Cardiac muscle cell (in vitro differentiated cells and primary cell): Measurements from ENCODE around the gene C20orf204. TPM values are rescaled to one million over a fixed set of nuclear protein-coding genes. Genes with fewer than 3 reads are reported as not detected.
A peak's percentile ranks its signal among the peaks of the same experiment; 100 is the strongest.

Source experiments
- DNase-seq, 2 donors: peaks; one replicate each; pipeline versions ENCODE4 v3.0.0 to v3.0.0-alpha.2; 2010 to 2017; ENCODE audit warnings: low read depth in 1 of 2, low spot score in 1 of 2
- H3K27ac ChIP-seq: fragments of 200-600 bp; sonication (generic); 2 replicates; pipeline ENCODE4 v1.5.1; 2016
- H3K27me3 ChIP-seq: fragments of 200-600 bp; sonication (generic); 2 replicates; pipeline ENCODE4 v1.6.0; 2016; ENCODE audit warnings: control low read depth
- H3K36me3 ChIP-seq: fragments of 200-600 bp; sonication (generic); 2 replicates; pipeline ENCODE4 v1.5.1; 2016; ENCODE audit warnings: control low read depth
- H3K4me1 ChIP-seq: fragments of 200-600 bp; sonication (generic); 2 replicates; pipeline ENCODE4 v1.8.1; 2017; ENCODE audit warnings: low read depth, mild to moderate bottlenecking, mixed run types
- H3K4me3 ChIP-seq: fragments of 200-600 bp; sonication (generic); 2 replicates; pipeline ENCODE4 v1.5.1; 2016; ENCODE audit warnings: mild to moderate bottlenecking
- H3K9me3 ChIP-seq: fragments of 200-600 bp; sonication (generic); 2 replicates; pipeline ENCODE4 v1.5.1; 2017; ENCODE audit warnings: low read depth, mild to moderate bottlenecking, control low read depth
- polyA plus RNA-seq: library from polyadenylated mRNA; unstranded; fragments of >200 nt; fragmentation: Nextera tagmentation; extraction: Ambion mirVana; gene quantifications from 2 replicates; pipeline ENCODE4 v1.2.1, GENCODE V29; 2016
- total RNA-seq: library from RNA; depleted of rRNA; stranded (reverse); fragments of >200 nt; gene quantifications from 2 replicates; pipeline ENCODE4 v1.2.3, GENCODE V29; 2016
- TF ChIP-seq, protein P1 (sequence below): IDR thresholded peaks from 2 replicates; pipeline ENCODE4 v1.5.1; 2012; ENCODE audit warnings: low read depth, mild to moderate bottlenecking, low read length

C20orf204 gene
- total and polyA plus RNA-seq, 2 experiments from 2014 or later: 0.76 to 2.2 TPM

DNA sequence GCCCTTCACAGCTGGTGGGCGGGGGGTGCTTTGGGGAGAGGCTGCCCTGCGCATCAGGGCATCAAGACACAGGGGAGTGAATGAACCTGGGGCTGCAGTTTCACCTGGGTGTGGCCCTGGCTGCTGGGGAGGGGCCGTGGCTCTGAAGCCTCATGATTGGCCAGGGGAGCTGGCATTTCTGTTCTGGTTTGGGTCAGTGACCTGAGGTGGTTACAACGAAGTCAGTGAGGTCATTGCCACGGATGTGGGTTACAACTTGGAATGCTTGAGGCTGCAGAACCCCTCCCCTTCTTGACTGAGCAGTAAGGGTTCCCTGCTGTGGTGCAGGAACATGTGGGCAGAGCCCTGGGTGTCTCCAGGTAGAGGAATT, 30.0 kb downstream of the C20orf204 start:
- H3K4me1 ChIP-seq: peaks cover 10% of the 10 kb centered on the region
- no peak overlapping the region for H3K4me3 ChIP-seq
- peaks cover 2% of the 10 kb centered on the region for H3K36me3 ChIP-seq
- DNase-seq: peak in 1 of 2 donors; percentile 78
- H3K27me3 ChIP-seq: no peaks in the 10 kb centered on the region
- TF ChIP-seq, protein P1, sequence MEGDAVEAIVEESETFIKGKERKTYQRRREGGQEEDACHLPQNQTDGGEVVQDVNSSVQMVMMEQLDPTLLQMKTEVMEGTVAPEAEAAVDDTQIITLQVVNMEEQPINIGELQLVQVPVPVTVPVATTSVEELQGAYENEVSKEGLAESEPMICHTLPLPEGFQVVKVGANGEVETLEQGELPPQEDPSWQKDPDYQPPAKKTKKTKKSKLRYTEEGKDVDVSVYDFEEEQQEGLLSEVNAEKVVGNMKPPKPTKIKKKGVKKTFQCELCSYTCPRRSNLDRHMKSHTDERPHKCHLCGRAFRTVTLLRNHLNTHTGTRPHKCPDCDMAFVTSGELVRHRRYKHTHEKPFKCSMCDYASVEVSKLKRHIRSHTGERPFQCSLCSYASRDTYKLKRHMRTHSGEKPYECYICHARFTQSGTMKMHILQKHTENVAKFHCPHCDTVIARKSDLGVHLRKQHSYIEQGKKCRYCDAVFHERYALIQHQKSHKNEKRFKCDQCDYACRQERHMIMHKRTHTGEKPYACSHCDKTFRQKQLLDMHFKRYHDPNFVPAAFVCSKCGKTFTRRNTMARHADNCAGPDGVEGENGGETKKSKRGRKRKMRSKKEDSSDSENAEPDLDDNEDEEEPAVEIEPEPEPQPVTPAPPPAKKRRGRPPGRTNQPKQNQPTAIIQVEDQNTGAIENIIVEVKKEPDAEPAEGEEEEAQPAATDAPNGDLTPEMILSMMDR: no peak
- no peaks in the 10 kb centered on the region for H3K9me3 ChIP-seq
- H3K27ac ChIP-seq: no peak overlapping the region

DNA sequence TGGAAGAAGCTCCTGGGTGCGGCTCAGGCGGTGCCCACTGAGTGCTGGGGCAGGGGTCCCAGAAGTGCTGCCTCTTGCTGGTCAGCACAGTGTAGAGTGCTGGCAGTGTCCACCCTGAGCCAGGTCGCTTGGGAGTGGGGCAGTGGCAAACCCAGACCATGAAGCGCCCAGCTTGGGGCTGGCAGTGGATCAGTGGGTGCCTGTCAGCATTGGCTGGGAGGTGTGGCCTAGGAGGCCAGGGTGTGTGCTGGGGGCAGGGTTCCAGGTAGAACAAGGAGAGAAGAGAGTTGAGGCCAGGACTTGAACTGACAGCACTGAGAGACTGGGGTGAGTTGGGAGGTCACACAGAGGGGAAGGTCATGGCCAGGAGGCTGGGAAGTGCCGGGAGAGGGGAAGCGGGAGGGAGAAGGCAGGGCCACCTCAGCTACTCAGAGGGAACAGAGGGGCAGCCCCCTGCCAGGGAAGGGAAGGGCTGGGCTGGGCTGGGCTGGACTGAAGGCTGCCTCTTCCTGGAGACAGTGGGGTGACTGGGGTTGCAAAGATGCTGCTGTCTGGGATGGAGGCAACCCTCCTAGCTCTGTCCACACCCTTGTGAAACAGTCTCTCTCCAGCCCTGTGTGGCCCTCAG, 31.1 kb downstream of the C20orf204 start:
- no peak for DNase-seq
- H3K36me3 ChIP-seq: peaks cover 6% of the 10 kb centered on the region
- H3K4me3 ChIP-seq: no peak overlapping the region
- TF ChIP-seq, protein P1: no peak
- H3K4me1 ChIP-seq: peaks cover 9% of the 10 kb centered on the region
- no peak overlapping the region for H3K27ac ChIP-seq
- no peaks in the 10 kb centered on the region for H3K9me3 ChIP-seq
- H3K27me3 ChIP-seq: no peaks in the 10 kb centered on the region

DNA sequence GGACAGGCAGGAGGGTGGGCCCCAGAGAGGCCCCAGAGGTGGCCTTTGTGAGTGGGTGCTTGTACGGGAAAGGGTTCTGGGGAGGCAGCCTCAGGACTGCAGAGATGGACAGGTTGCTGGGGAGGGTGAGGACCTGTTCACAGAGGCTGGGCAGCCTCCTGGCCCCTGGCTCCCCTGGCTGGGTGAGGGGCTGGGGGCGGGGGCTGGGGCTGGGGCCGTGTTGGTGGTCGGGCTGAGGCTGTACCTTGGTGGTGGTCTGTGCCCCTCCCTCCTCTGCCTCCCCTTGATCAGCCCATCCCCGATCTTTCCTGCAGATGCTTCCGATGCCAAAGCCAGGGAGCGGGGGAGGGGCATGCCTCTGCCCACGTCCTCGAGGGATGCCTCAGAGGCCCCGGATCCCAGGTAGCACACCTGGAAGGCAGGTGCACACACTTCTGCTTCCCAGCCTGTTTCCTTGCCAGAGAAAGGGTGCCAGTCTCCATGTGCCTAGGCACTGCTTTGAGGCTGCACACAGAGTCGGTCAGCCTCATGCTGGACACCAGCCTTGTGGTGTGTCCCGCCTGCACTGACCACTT, 31.8 kb downstream of the C20orf204 start:
- DNase-seq: no peak
- H3K4me1 ChIP-seq: peaks cover 5% of the 10 kb centered on the region

DNA sequence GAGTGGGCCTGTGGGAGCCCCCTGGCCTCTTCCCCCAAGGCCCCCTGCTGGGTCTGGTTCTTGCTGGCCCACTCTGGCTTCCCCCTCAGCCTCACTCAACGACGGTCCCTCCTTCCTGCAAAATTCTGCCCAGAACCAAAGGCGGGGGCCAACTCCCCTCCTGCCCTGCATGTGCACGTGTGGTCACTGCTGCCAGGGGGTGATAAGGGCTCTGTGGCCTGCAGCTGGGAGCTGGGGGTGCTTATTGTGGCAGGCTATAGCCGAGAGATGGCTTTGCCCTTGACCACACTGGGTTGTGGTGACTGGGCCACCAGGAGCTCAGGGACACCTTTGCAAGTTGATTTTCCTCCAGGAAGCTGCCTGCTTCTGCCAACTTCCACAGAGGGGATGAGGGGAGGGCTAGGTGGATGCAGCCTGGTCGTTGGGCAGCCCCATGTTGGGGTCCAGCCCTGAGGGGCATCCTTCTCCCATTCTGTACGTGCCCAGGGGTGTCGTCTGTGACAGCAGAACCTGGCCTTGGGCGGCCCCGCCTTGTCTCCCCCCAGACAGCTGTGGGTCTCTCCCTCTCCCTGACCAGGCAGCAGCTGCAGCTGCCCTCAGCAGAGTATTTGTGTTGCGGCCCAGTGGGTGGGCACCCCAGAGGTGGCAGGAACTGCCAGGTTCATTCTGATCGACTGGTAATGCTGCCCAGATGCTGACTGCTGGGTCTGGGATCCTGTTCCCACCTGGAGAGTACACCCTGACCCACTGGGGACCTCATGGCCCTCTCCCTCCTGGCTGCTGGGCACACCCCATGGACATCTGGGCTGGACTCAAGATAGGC, 32.6 kb downstream of the C20orf204 start:
- TF ChIP-seq, protein P1: no peak
- DNase-seq: no peak
- Histone ChIP-seq H3K36me3 (peaks cover 6% of the 10 kb centered on the region), H3K9me3 (no peaks in the 10 kb centered on the region), H3K27ac (no peak overlapping the region), H3K4me1 (peaks cover 5% of the 10 kb centered on the region), H3K27me3 (no peaks in the 10 kb centered on the region), H3K4me3 (no peak overlapping the region)

More for the DNA sequence above, 31.8 kb downstream of the C20orf204 start:
- Histone ChIP-seq H3K27me3 (no peaks in the 10 kb centered on the region), H3K36me3 (peaks cover 6% of the 10 kb centered on the region), H3K9me3 (no peaks in the 10 kb centered on the region), H3K27ac (no peak overlapping the region), H3K4me3 (no peak overlapping the region)
- TF ChIP-seq, protein P1: no peak

DNA sequence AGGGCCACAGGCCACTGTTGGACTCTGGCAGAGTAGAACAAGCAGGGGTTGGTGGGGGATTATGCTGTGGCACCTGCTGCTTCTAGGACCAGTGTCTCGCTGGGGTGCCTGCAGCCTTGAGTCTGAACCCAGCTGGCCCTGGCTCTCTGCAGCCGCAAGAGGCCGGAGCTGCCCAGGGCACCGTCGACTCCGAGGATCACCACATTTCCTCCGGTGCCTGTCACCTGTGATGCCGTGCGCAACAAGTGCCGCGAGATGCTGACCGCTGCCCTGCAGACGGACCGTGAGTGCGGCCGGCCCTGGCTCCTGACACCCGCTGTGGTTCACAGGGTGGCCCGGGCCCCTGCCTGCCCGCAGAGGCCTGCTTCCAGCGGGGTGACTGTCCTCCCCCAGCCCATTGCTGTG, 33.2 kb downstream of the C20orf204 start:
- Histone ChIP-seq H3K4me1 (peaks cover under 1% of the 10 kb centered on the region), H3K9me3 (no peaks in the 10 kb centered on the region), H3K4me3 (no peak overlapping the region), H3K27me3 (no peaks in the 10 kb centered on the region), H3K27ac (no peak overlapping the region), H3K36me3 (peaks cover 6% of the 10 kb centered on the region)
- TF ChIP-seq, protein P1: no peak
- DNase-seq: no peak
